ENCODE data around the gene ROS1. TPM values are rescaled to one million over a fixed set of nuclear protein-coding genes. Genes with fewer than 3 reads are reported as not detected.

The ROS1 gene
- total RNA-seq, 4 donors from 2014 or later, result 0.18 to 0.94 (median 0.47) TPM; not detected in 1

GRCh38 chr6:117432273-117432672 lies 6.5 kb upstream of the ROS1 start:
- H3K4me3 ChIP-seq, result no peak overlapping the region
- no peak overlapping the region for H3K27ac ChIP-seq
- no peaks in the 10 kb centered on the region for H3K27me3 ChIP-seq
- no peak for DNase-seq
- no peaks in the 10 kb centered on the region for H3K9me3 ChIP-seq
- TF ChIP-seq, protein P1, sequence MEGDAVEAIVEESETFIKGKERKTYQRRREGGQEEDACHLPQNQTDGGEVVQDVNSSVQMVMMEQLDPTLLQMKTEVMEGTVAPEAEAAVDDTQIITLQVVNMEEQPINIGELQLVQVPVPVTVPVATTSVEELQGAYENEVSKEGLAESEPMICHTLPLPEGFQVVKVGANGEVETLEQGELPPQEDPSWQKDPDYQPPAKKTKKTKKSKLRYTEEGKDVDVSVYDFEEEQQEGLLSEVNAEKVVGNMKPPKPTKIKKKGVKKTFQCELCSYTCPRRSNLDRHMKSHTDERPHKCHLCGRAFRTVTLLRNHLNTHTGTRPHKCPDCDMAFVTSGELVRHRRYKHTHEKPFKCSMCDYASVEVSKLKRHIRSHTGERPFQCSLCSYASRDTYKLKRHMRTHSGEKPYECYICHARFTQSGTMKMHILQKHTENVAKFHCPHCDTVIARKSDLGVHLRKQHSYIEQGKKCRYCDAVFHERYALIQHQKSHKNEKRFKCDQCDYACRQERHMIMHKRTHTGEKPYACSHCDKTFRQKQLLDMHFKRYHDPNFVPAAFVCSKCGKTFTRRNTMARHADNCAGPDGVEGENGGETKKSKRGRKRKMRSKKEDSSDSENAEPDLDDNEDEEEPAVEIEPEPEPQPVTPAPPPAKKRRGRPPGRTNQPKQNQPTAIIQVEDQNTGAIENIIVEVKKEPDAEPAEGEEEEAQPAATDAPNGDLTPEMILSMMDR (IDR thresholded peaks at IDR 0.05), result no peak
- TF ChIP-seq POLR2A (IDR thresholded peaks at IDR 0.05), result no peak
- no peaks in the 10 kb centered on the region for H3K4me1 ChIP-seq
- no peaks in the 10 kb centered on the region for H3K36me3 ChIP-seq

GRCh38 chr6:117423754-117424153 lies 2.0 kb downstream of the ROS1 start:
- DNase-seq, result no peak
- no peak overlapping the region for H3K27ac ChIP-seq
- H3K27me3 ChIP-seq, result no peaks in the 10 kb centered on the region
- H3K36me3 ChIP-seq, result no peaks in the 10 kb centered on the region
- TF ChIP-seq, protein P1 (IDR thresholded peaks at IDR 0.05), result no peak
- no peak for TF ChIP-seq POLR2A (IDR thresholded peaks at IDR 0.05)
- no peaks in the 10 kb centered on the region for H3K9me3 ChIP-seq
- H3K4me1 ChIP-seq, result peaks cover 0 to 5% (median 0%) of the 10 kb centered on the region in 4 donors
- no peak overlapping the region for H3K4me3 ChIP-seq

- no peaks in the 10 kb centered on the region for H3K9me3 ChIP-seq
- no peaks in the 10 kb centered on the region for H3K4me1 ChIP-seq
- H3K4me3 ChIP-seq, result no peak overlapping the region
- H3K27ac ChIP-seq, result no peak overlapping the region
- TF ChIP-seq POLR2A (IDR thresholded peaks at IDR 0.05), result no peak
- TF ChIP-seq, protein P1 (IDR thresholded peaks at IDR 0.05), result no peak
- H3K27me3 ChIP-seq, result no peaks in the 10 kb centered on the region
- DNase-seq, result no peak
- H3K36me3 ChIP-seq, result no peaks in the 10 kb centered on the region
These were observed 7.4 kb downstream of the ROS1 start for GRCh38 chr6:117418320-117418719.

GRCh38 chr6:117417851-117418250 lies 7.9 kb downstream of the ROS1 start:
- no peaks in the 10 kb centered on the region for H3K36me3 ChIP-seq
- TF ChIP-seq, protein P1 (IDR thresholded peaks at IDR 0.05), result no peak
- no peak for TF ChIP-seq POLR2A (IDR thresholded peaks at IDR 0.05)
- no peaks in the 10 kb centered on the region for H3K4me1 ChIP-seq
- DNase-seq, result no peak
- H3K27ac ChIP-seq, result no peak overlapping the region
- no peak overlapping the region for H3K4me3 ChIP-seq
- H3K9me3 ChIP-seq, result no peaks in the 10 kb centered on the region
- no peaks in the 10 kb centered on the region for H3K27me3 ChIP-seq

GRCh38 chr6:117414770-117415169 lies 11.0 kb downstream of the ROS1 start:
- no peak for TF ChIP-seq POLR2A (IDR thresholded peaks at IDR 0.05)
- TF ChIP-seq, protein P1 (IDR thresholded peaks at IDR 0.05), result no peak
- Histone ChIP-seq H3K36me3 (no peaks in the 10 kb centered on the region), H3K4me3 (no peak overlapping the region), H3K4me1 (no peaks in the 10 kb centered on the region), H3K27ac (no peak overlapping the region), H3K27me3 (no peaks in the 10 kb centered on the region), H3K9me3 (no peaks in the 10 kb centered on the region)
- DNase-seq, result no peak

DNA sequence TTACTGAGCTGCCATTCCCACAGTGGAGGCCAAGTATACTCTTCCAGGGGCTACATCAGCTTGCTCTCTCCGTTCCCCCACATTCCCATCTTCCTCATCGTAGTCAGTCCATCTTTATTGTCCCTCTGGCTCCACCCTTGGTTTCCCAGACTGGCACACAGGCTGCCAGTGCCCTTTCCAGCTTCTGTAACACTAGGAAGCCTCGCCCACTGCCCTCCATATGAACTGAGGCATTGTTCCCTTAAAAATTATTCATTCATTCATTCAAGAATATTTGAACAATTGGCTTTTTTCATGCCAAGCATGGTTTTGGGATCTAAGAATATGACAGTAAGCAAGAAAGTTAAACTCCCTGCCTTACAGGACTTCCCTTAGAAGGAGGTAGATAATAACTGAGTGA lies 14.3 kb downstream of the ROS1 start:
- TF ChIP-seq POLR2A (IDR thresholded peaks at IDR 0.05), result no peak
- TF ChIP-seq, protein P1 (IDR thresholded peaks at IDR 0.05), result no peak
- Histone ChIP-seq H3K27me3 (no peaks in the 10 kb centered on the region), H3K4me3 (no peak overlapping the region), H3K9me3 (no peaks in the 10 kb centered on the region), H3K36me3 (no peaks in the 10 kb centered on the region), H3K4me1 (no peaks in the 10 kb centered on the region), H3K27ac (no peak overlapping the region)
- DNase-seq, result no peak
